ENCODE measurements around the gene PHF21A. TPM values are rescaled to one million over a fixed set of nuclear protein-coding genes. Genes with fewer than 3 reads are reported as not detected.

PHF21A gene
- total and polyA plus RNA-seq, 4 donors: 3.6 to 8.5 (median 6.2) TPM

GRCh38 chr11:45885921-45886721 is 235.1 kb downstream of the PHF21A start:
- peak overlapping the region in 1 of 3 donors; percentile 69 for H3K4me3 ChIP-seq (ENCODE audit: low read depth in 1 of 3, low read length in 3 of 3)
- H3K4me1 ChIP-seq (ENCODE audit: control insufficient read depth in 4 of 4, insufficient read depth in 4 of 4, low read length in 3 of 4): peaks cover 1 to 12% (median 5%) of the 10 kb centered on the region in 4 donors
- WGBS: 38% methylated on average over 43 of the region's 43 CpGs
- DNase-seq (ENCODE audit: low spot score): no peak
- H3K9me3 ChIP-seq (ENCODE audit: control insufficient read depth in 4 of 4, low read length in 3 of 4): no peaks in the 10 kb centered on the region
- no peaks in the 10 kb centered on the region for H3K27me3 ChIP-seq (ENCODE audit: control insufficient read depth in 4 of 4, insufficient read depth in 4 of 4, low read length in 3 of 4)
- H3K36me3 ChIP-seq (ENCODE audit: control insufficient read depth in 4 of 4, insufficient read depth in 3 of 4, low read depth in 1 of 4, low read length in 3 of 4): peaks cover 6 to 20% (median 15%) of the 10 kb centered on the region in 4 donors
- TF ChIP-seq SP1 (IDR thresholded peaks at IDR 0.05) (no peak), RXRA (IDR thresholded peaks at IDR 0.05) (no peak), ZBTB33 (IDR thresholded peaks at IDR 0.05) (no peak), EGR1 (IDR thresholded peaks at IDR 0.05; ENCODE audit: low read depth in 2 of 2) (no peak), TAF1 (conservative IDR thresholded peaks at IDR 0.05) (no peak), YY1 (IDR thresholded peaks at IDR 0.05) (no peak), HNF4A (conservative IDR thresholded peaks at IDR 0.05) (no peak), HNF4G (IDR thresholded peaks at IDR 0.05) (no peak), RAD21 (IDR thresholded peaks at IDR 0.05) (no peak), FOXA2 (IDR thresholded peaks at IDR 0.05) (no peak)
- TF ChIP-seq, protein P1, sequence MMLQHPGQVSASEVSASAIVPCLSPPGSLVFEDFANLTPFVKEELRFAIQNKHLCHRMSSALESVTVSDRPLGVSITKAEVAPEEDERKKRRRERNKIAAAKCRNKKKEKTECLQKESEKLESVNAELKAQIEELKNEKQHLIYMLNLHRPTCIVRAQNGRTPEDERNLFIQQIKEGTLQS (IDR thresholded peaks at IDR 0.05): no peak
- TF ChIP-seq, protein P2, sequence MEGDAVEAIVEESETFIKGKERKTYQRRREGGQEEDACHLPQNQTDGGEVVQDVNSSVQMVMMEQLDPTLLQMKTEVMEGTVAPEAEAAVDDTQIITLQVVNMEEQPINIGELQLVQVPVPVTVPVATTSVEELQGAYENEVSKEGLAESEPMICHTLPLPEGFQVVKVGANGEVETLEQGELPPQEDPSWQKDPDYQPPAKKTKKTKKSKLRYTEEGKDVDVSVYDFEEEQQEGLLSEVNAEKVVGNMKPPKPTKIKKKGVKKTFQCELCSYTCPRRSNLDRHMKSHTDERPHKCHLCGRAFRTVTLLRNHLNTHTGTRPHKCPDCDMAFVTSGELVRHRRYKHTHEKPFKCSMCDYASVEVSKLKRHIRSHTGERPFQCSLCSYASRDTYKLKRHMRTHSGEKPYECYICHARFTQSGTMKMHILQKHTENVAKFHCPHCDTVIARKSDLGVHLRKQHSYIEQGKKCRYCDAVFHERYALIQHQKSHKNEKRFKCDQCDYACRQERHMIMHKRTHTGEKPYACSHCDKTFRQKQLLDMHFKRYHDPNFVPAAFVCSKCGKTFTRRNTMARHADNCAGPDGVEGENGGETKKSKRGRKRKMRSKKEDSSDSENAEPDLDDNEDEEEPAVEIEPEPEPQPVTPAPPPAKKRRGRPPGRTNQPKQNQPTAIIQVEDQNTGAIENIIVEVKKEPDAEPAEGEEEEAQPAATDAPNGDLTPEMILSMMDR (IDR thresholded peaks at IDR 0.05; ENCODE audit: low read depth, low read length, missing input control): no peak
- H3K27ac ChIP-seq (ENCODE audit: low read depth in 1 of 2, low read length in 2 of 2): no peak overlapping the region
- no peak overlapping the region for H3K9ac ChIP-seq (ENCODE audit: low read depth in 1 of 2, low read length in 2 of 2)

DNA sequence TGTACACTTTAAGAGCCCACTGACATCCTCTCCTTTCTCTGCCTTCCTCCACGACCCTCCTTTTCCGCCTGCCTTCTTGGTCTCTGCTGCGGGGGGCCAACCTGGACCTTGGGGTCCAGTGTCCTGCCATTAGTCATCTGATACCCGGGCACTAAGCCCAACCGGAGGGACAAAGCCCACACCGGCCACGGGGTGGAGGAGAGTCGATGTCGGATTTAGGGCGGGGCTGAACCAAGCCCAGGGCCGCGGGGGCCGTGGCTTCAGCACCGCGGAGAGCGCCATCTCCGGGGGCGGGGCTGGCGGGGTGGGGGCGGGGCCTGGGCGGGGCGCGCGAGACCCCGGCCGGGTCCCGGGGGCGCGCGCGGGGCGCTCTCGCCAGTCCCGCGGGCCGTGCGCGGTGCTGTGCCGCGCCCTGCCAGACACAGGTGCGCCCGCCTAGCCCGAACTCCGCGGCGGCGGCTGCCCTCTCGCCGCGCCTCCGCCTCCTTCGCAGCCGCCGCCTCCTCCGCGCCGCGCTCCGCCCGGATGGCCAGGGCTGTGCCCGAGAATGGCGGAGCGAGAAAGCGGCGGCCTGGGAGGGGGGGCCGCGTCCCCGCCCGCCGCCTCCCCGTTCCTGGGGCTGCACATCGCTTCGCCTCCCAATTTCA is 235.9 kb downstream of the PHF21A start, which contains the start of gene MAPK8IP1:
Gene MAPK8IP1 (plus strand): TSS at position 378 of the 647 bp plus-strand sequence. CDS start 170 bp downstream, at position 548.
- Histone ChIP-seq H3K36me3 (ENCODE audit: control insufficient read depth in 4 of 4, insufficient read depth in 3 of 4, low read depth in 1 of 4, low read length in 3 of 4) (peaks cover 12 to 27% (median 23%) of the 10 kb centered on the region in 4 donors), H3K9ac (ENCODE audit: low read depth in 1 of 2, low read length in 2 of 2) (no peak within 1 kb of the TSS), H3K4me3 (ENCODE audit: low read depth in 1 of 3, low read length in 3 of 3) (peak within 1 kb of the TSS in 1 of 3 donors; percentile 69), H3K27me3 (ENCODE audit: control insufficient read depth in 4 of 4, insufficient read depth in 4 of 4, low read length in 3 of 4) (no peaks in the 10 kb centered on the region), H3K9me3 (ENCODE audit: control insufficient read depth in 4 of 4, low read length in 3 of 4) (no peaks in the 10 kb centered on the region), H3K27ac (ENCODE audit: low read depth in 1 of 2, low read length in 2 of 2) (no peak within 1 kb of the TSS), H3K4me1 (ENCODE audit: control insufficient read depth in 4 of 4, insufficient read depth in 4 of 4, low read length in 3 of 4) (peaks cover 0 to 5% (median 4%) of the 10 kb centered on the region in 4 donors)
- 2% methylated on average over 73 of the region's 73 CpGs for WGBS
- TF ChIP-seq SP1 (IDR thresholded peaks at IDR 0.05) (no peak), FOXA2 (IDR thresholded peaks at IDR 0.05) (no peak), RXRA (IDR thresholded peaks at IDR 0.05) (peak in 1 of 2 donors; percentile 7), REST (IDR thresholded peaks at IDR 0.05) (peak; percentile 98), HNF4G (IDR thresholded peaks at IDR 0.05) (no peak), GABPA (IDR thresholded peaks at IDR 0.05 in 1 of 2, conservative IDR thresholded peaks at IDR 0.05 in 1 of 2) (no peak), TAF1 (conservative IDR thresholded peaks at IDR 0.05) (no peak), JUND (IDR thresholded peaks at IDR 0.05) (no peak), HNF4A (conservative IDR thresholded peaks at IDR 0.05) (peak; percentile 17 to 30), YY1 (IDR thresholded peaks at IDR 0.05) (no peak), ZBTB33 (IDR thresholded peaks at IDR 0.05) (no peak), MAX (IDR thresholded peaks at IDR 0.05) (no peak)
- TF ChIP-seq, protein P2 (IDR thresholded peaks at IDR 0.05; ENCODE audit: low read depth, low read length, missing input control): no peak
- DNase-seq (ENCODE audit: low spot score): peak; percentile 75
